HEK293T (cell line): Measurements from ENCODE around the gene CTNNA3.

ENCODE experiments used
- ARNT ChIP-seq: fragments of 450-650 bp; IDR thresholded peaks from 2 replicates; pipeline ENCODE4 v1.6.1; 2017; ENCODE audit warnings: mild to moderate bottlenecking
- ELF4 ChIP-seq: fragments of 450-650 bp; IDR thresholded peaks from 2 replicates; pipeline ENCODE4 v1.6.1; 2017; ENCODE audit warnings: antibody characterized with exemption
- FOXA1 ChIP-seq: fragments of 450-650 bp; IDR thresholded peaks from 2 replicates; pipeline ENCODE4 v1.6.1; 2016; ENCODE audit warnings: mild to moderate bottlenecking
- FOXM1 ChIP-seq: fragments of 450-650 bp; IDR thresholded peaks from 2 replicates; pipeline ENCODE4 v1.6.1; 2017; ENCODE audit warnings: mild to moderate bottlenecking, borderline replicate concordance
- L3MBTL2 ChIP-seq: fragments of 450-650 bp; conservative IDR thresholded peaks from 2 replicates; pipeline ENCODE4 v1.6.1; 2016; ENCODE audit warnings: mild to moderate bottlenecking
- NFRKB ChIP-seq: fragments of 450-650 bp; IDR thresholded peaks from 2 replicates; pipeline ENCODE4 v1.6.1; 2016; ENCODE audit warnings: mild to moderate bottlenecking, moderate library complexity
- SP1 ChIP-seq: fragments of 450-650 bp; IDR thresholded peaks from 2 replicates; pipeline ENCODE4 v1.6.1; 2017
- SUZ12 ChIP-seq: fragments of 450-650 bp; IDR thresholded peaks from 2 replicates; pipeline ENCODE4 v1.6.1; 2016; ENCODE audit warnings: mild to moderate bottlenecking
- TARDBP ChIP-seq: fragments of 450-650 bp; IDR thresholded peaks from 2 replicates; pipeline ENCODE4 v1.6.1; 2016
- ZNF384 ChIP-seq: fragments of 450-650 bp; IDR thresholded peaks from 2 replicates; pipeline ENCODE4 v1.6.1; 2016
- TF ChIP-seq, protein P1 (sequence below): fragments of 450-650 bp; IDR thresholded peaks from 2 replicates; pipeline ENCODE4 v1.6.1; 2016

DNA sequence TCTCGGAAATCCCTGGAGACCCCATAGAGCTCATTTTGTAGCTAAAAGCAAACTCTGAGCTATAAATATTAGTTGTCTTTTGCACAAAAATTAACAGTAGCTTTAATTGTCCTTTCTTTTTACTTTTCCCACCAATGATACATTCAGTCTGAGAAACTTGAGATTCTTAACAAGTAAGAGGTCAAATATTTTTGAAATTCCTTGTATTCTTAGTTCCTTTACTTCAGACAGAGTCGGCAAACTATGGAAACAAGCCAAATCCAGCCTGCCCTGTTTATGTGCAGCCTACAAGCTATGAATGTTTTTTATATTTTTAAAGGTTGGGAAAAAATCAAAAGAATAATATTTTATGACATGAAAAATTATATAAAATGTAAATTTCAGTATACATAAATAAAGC lies 146.6 kb downstream of the CTNNA3 start:
- TF ChIP-seq TARDBP (no peak), FOXM1 (no peak), L3MBTL2 (no peak), NFRKB (no peak), SP1 (no peak), ARNT (no peak), ZNF384 (no peak), SUZ12 (no peak), FOXA1 (no peak), ELF4 (no peak)
- TF ChIP-seq, protein P1, sequence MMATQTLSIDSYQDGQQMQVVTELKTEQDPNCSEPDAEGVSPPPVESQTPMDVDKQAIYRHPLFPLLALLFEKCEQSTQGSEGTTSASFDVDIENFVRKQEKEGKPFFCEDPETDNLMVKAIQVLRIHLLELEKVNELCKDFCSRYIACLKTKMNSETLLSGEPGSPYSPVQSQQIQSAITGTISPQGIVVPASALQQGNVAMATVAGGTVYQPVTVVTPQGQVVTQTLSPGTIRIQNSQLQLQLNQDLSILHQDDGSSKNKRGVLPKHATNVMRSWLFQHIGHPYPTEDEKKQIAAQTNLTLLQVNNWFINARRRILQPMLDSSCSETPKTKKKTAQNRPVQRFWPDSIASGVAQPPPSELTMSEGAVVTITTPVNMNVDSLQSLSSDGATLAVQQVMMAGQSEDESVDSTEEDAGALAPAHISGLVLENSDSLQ: no peak
